Rectal smooth muscle tissue (tissue), 1 donor: ENCODE results near the gene FOCAD.

ENCODE experiments used
- H3K27ac ChIP-seq: one replicate; pipeline ENCODE4 v1.7.0; 2013; ENCODE audit warnings: low read depth, low read length, inconsistent platforms
- H3K27me3 ChIP-seq: one replicate; pipeline ENCODE4 v1.7.0; 2013; ENCODE audit warnings: low read length; ENCODE audit not compliant: control insufficient read depth, insufficient read depth
- H3K36me3 ChIP-seq: one replicate; pipeline ENCODE4 v1.7.0; 2013; ENCODE audit warnings: low read length; ENCODE audit not compliant: control insufficient read depth, insufficient read depth
- H3K4me1 ChIP-seq: one replicate; pipeline ENCODE4 v1.7.0; 2013; ENCODE audit warnings: low read length; ENCODE audit not compliant: control insufficient read depth, insufficient read depth
- H3K4me3 ChIP-seq: one replicate; pipeline ENCODE4 v1.7.0; 2013; ENCODE audit warnings: low read length
- H3K9ac ChIP-seq: one replicate; pipeline ENCODE4 v1.7.0; 2013; ENCODE audit warnings: low read length

Gene FOCAD

DNA sequence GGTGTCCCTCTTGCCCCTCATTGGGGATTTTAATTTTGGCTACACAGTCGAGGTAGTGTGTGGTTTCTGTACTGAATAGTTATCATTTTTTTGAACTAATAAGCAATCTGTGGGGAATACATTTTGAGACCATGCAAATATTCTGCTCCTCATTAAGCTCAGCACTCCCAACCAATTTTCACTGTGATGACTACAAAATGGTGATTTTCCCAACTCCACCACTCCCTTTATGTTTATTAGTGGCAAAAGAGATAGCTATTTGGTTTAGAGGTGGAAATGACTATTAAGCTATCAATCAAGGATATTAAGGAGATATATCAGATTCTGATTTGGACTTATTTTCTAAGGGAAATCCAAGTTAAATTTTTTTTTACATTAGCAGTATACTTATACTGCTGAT is 62.9 kb downstream of the FOCAD start:
- Histone ChIP-seq H3K27me3 (no peaks in the 10 kb centered on the region), H3K27ac (no peak overlapping the region), H3K36me3 (no peaks in the 10 kb centered on the region), H3K4me1 (no peaks in the 10 kb centered on the region), H3K9ac (no peak overlapping the region), H3K4me3 (no peak overlapping the region)

DNA sequence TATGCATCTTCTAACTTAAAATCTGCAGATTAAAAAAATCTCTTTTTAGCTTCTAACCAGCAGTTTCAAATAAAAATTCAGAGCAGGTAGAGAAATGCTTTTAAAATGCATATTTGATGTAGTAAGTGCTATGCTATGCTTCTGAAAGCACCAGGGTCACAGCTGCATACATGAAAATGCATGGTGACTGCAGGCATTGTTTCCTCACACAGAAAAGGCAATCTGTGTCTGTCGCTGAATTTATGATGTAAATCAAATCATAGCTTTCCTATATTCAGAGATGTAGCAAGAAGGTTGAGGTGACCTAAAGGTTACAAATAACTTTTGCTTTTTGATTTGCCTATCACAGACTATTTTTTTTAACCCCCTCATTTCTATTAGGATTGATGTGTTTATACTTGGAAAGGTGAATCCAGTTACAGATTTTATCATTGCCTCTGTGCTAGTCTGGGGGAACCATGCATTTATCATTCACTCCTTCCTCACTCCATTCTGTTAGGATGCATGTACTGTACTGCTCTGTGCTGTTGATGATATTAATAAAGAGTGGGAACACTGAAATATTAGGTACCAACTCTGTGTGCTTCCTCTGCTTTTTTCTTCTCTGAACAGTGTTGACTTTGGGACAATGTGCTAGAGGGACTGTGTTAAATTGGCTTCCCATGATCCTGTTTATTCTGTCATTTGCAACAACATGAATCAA is 65.6 kb downstream of the FOCAD start:
- Histone ChIP-seq H3K9ac (no peak overlapping the region), H3K27me3 (no peaks in the 10 kb centered on the region), H3K4me1 (no peaks in the 10 kb centered on the region), H3K36me3 (no peaks in the 10 kb centered on the region), H3K4me3 (no peak overlapping the region), H3K27ac (no peak overlapping the region)

DNA sequence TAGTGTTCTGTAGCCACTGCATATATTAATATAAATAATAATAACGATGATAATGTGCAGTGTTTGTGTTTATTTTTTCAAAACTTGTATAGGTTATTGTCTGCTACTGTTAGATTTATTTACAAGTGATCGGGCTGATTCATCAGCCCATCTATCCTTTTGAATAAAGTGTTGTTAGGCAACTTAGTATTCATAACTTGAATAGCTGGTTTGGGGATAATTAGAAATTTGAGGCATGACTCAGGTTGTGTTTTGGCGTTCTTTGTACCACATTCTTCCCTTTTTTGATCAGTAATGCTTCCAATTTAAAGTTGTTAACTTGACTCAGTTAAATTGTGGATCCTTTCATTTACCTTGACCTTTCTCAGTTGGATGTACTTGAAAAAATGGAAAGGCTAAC is 69.7 kb downstream of the FOCAD start:
- no peaks in the 10 kb centered on the region for H3K27me3 ChIP-seq
- no peaks in the 10 kb centered on the region for H3K36me3 ChIP-seq
- no peak overlapping the region for H3K27ac ChIP-seq
- H3K4me1 ChIP-seq = no peaks in the 10 kb centered on the region
- H3K4me3 ChIP-seq = no peak overlapping the region
- H3K9ac ChIP-seq = no peak overlapping the region

DNA sequence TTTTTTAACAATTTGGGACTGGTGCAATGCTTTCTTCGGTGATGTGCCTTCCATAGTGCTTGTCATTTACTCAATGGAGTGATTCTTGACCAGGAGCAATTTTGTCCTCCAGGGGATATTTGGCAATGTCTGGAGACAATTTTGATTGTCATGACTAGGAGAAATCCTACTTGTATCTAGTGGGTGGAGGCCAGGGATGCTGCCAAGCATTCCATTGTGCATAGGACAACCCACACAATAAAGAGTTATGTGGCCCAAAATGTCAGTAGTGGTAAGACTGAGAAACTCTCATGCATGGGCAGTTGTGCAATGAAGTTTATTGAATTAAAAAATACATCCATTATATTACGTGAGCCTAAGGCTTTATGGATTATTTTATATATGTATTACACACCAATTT is 70.5 kb downstream of the FOCAD start:
- Histone ChIP-seq H3K4me1 (no peaks in the 10 kb centered on the region), H3K27ac (no peak overlapping the region), H3K36me3 (no peaks in the 10 kb centered on the region), H3K4me3 (no peak overlapping the region), H3K9ac (no peak overlapping the region), H3K27me3 (no peaks in the 10 kb centered on the region)

DNA sequence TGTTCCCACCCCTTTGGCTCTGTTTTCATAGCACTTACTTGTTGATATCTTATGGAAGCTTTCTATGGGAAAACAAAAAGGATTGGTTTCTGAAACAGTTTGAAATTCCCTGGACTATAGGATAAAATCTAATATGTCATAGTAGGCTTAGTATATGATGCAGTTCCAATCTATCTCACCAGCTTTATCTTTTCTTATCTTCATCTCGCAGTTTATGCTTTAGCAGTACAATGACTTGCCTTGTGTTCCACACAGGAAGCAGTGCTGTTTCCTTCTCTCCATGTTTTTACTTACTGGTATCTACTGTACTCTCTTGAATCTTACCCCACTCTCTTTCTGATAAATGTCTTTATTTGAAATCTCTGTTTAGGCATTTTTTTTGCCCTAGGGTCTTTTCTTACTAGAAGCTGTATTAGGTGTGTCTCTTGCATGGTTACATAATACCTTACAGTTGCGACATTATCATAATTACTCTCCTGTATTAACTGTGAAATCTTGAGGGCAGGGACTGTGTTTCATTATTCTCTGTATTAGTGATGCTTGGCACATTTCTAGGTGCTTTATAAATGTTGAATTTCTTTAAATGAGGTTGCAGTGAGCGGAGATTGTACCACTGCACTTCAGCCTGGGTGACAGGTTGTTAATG is 76.3 kb downstream of the FOCAD start:
- H3K27ac ChIP-seq = no peak overlapping the region
- no peak overlapping the region for H3K9ac ChIP-seq
- H3K4me1 ChIP-seq = no peaks in the 10 kb centered on the region
- no peaks in the 10 kb centered on the region for H3K36me3 ChIP-seq
- no peaks in the 10 kb centered on the region for H3K27me3 ChIP-seq
- H3K4me3 ChIP-seq = no peak overlapping the region

DNA sequence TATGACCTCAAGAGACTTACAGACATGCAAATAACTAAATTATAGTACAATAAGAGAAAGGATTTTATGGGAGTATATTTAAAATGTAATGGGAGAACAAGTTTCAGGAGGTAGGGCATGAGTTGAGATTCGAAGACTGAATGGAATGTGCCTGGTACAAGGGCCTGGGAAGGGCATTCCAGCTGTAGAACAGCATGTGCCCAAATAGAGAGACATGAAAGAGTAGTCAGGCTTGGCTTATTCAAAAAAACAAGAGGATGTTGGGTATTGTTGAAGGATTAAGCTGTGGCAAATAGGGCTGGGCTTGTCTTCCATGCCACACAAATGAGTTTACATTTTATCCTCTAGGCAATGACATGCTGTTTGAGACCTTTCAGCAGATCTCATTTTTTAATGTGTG is 86.9 kb downstream of the FOCAD start:
- Histone ChIP-seq H3K27ac (no peak overlapping the region), H3K36me3 (peaks cover 4% of the 10 kb centered on the region), H3K9ac (no peak overlapping the region), H3K4me1 (no peaks in the 10 kb centered on the region), H3K4me3 (no peak overlapping the region), H3K27me3 (no peaks in the 10 kb centered on the region)

DNA sequence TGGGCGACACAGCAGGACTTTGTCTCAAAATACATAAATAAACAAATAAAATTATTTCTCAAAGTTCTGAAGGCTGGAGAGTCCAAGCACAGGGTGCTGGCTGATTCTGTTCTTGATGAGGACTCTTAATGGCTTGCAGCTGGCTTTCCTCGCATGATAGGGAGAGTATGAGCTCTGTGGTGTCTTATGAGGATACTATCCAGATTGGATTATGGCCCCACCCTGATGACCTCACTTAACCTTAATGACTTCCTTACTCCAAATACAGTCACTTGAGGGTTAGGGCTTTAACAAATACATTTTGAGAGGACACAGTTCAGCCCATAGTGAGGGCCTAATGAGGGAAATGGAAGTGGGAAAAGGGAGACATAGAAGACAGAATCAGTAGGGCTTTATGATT is 87.7 kb downstream of the FOCAD start:
- H3K4me1 ChIP-seq = no peaks in the 10 kb centered on the region
- H3K4me3 ChIP-seq = no peak overlapping the region
- H3K36me3 ChIP-seq = peaks cover 4% of the 10 kb centered on the region
- no peak overlapping the region for H3K9ac ChIP-seq
- H3K27ac ChIP-seq = no peak overlapping the region
- H3K27me3 ChIP-seq = no peaks in the 10 kb centered on the region

DNA sequence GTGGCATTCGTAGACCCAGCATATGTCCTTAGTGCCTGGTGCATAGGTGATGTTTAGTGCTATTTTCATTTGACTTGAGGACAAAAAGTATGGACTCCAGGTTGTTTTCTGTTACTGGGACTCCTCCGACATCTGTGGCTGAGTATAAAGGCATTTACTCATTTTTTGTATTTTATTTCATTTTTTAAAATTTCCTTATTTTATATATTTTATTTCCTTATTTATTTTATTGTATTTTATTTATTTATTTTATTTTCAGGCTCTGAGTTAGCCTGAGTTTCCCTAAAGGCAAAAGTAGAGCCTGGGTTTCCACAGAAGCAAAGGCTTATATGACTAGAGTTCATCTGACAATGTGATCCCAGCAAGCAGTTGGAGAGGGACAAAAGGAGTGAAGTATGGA is 91.6 kb downstream of the FOCAD start:
- Histone ChIP-seq H3K4me1 (no peaks in the 10 kb centered on the region), H3K36me3 (peaks cover 4% of the 10 kb centered on the region), H3K27me3 (no peaks in the 10 kb centered on the region), H3K9ac (no peak overlapping the region), H3K4me3 (no peak overlapping the region), H3K27ac (no peak overlapping the region)

DNA sequence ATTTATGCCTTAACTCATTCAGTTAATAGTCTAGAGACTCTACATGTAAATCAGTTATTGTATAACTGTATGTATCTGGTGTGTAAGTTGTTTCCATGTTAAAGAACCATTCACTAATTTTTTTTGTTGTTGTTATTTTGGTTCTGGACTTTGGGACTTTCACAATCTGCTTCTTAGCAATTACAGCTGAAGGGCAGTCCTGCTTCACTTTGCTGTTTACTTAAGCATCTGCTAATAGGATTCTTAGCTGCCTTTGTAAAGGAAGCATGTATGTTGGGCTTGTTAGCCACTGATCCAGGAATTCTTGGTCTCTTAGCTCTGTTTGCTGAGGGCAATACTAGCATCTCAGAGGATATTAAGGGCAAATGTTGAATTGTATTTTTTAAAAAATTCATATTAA is 97.0 kb downstream of the FOCAD start:
- H3K27ac ChIP-seq = no peak overlapping the region
- H3K4me1 ChIP-seq = no peaks in the 10 kb centered on the region
- H3K4me3 ChIP-seq = no peak overlapping the region
- H3K27me3 ChIP-seq = no peaks in the 10 kb centered on the region
- H3K9ac ChIP-seq = no peak overlapping the region
- H3K36me3 ChIP-seq = no peaks in the 10 kb centered on the region

DNA sequence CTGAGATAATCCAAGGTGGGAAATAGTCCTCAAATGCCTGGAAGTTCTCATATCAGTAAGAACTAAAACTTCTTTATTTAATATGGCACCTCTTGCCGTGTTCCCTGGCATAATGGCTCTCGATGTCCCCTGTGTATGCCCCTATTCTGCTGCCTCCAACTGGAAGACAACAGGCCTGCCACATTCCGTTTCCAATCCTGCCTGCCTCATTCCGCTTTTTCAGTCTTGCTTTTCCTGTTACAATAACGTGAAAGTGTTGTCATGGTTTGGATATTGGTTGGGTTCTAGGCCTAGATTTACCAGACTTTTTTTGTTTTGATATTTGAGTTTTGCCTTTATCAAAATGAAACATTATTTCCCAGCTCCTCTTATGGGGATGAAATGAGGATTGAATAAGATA is 98.2 kb downstream of the FOCAD start:
- no peaks in the 10 kb centered on the region for H3K4me1 ChIP-seq
- H3K27me3 ChIP-seq = no peaks in the 10 kb centered on the region
- no peak overlapping the region for H3K4me3 ChIP-seq
- H3K27ac ChIP-seq = no peak overlapping the region
- H3K36me3 ChIP-seq = no peaks in the 10 kb centered on the region
- no peak overlapping the region for H3K9ac ChIP-seq

DNA sequence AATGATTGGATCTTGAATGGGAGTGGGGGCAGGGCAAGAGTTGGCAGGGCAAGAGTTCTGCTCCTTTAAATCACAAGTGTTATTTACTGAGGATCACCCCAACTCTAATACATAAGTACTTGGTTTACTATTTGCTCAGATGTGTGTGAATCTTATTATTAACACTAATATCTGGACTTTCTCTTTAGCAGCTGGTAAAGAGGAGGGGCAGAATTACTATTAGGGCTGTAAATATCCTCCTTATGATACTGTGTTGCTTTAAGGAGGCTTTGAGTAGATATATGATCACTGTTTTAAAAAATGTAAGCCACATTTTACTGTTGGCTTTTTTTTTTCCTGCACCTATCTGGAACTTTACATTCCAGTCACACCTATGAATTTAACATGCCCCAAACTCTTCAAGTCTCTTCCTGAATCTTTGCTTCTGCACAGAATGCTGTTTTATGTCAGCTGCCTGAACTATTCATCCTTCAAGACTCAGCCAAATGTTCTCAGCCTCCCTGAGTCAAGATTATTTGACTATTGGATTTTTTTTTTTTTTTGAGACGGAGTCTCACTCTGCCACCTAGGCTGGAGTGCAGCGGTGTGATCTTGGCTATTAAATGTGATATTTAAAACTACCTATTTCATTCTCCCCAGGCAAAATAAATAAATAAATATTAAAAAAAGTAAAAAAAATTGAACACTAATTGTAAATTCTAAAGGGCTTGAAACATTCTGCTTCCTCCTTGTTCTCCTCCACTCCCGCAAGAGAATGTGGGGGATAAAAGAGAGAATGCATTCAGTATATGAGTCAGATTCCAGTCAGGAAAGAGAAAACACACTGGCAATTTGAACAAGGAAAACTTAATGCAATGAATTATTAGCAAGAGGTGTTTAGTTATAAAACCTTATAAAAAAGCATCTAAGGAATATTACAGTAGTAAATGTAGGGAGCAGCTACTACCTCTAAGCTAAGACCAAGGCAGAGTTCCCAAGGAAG is 99.3 kb downstream of the FOCAD start:
- Histone ChIP-seq H3K4me1 (no peaks in the 10 kb centered on the region), H3K9ac (no peak overlapping the region), H3K4me3 (no peak overlapping the region), H3K36me3 (no peaks in the 10 kb centered on the region), H3K27ac (no peak overlapping the region), H3K27me3 (no peaks in the 10 kb centered on the region)

DNA sequence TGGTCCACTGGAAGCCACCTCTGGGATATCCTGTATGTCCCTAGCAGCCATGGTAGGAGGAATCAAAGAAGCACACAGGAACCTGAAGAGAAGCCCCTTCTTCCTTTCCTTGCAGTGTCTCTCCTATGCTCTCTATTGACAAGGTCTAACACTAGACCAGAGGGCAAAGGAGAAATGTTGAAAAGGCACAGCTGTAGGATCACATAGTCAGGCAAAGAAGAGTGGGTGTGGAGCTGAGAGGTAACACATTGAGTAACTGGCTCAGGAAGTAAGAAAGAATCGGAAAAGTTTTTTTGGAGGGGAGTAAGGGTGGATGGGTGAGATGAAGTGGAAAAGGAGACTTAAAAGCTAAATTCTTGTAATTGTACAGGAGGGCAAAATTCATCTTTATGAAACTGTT is 100.1 kb downstream of the FOCAD start:
- Histone ChIP-seq H3K4me1 (no peaks in the 10 kb centered on the region), H3K27me3 (no peaks in the 10 kb centered on the region), H3K27ac (no peak overlapping the region)

More for the DNA sequence above, 100.1 kb downstream of the FOCAD start:
- Histone ChIP-seq H3K9ac (no peak overlapping the region), H3K4me3 (no peak overlapping the region), H3K36me3 (no peaks in the 10 kb centered on the region)
